TTC549 (cell line): Measurements from ENCODE around the gene TBC1D2B.

ENCODE experiments used
- FAIRE-seq: peaks from 2 replicates; lab custom pipeline; 2012; peaks lifted over from hg19 to GRCh38; lab: Jason Lieb, UNC

The TBC1D2B gene

GRCh38 chr15:78093242-78094020, 15.9 kb upstream of the TBC1D2B start:
- no peak for FAIRE-seq

GRCh38 chr15:78092261-78093041, 14.9 kb upstream of the TBC1D2B start, which contains the start of gene SH2D7:
Gene SH2D7 (plus strand): TSS chr15:78092561. CDS start chr15:78092585, 24 bp downstream.
- FAIRE-seq: no peak

- FAIRE-seq: no peak
Measured at GRCh38 chr15:78090422-78091063, 13.0 kb upstream of the TBC1D2B start.

- FAIRE-seq: no peak
Measured at GRCh38 chr15:78088773-78089080, 11.2 kb upstream of the TBC1D2B start.

GRCh38 chr15:78087951-78088772, 10.7 kb upstream of the TBC1D2B start:
- no peak for FAIRE-seq

- FAIRE-seq: no peak
Measured at GRCh38 chr15:78085928-78086327, 8.4 kb upstream of the TBC1D2B start.

GRCh38 chr15:78084449-78084750, 6.9 kb upstream of the TBC1D2B start:
- FAIRE-seq: no peak

- no peak for FAIRE-seq
Measured at GRCh38 chr15:78083687-78084448, 6.4 kb upstream of the TBC1D2B start.

- no peak for FAIRE-seq
Measured at GRCh38 chr15:78083186-78083585, 5.7 kb upstream of the TBC1D2B start.

GRCh38 chr15:78082743-78083110, 5.2 kb upstream of the TBC1D2B start:
- no peak for FAIRE-seq

- no peak for FAIRE-seq
Measured at GRCh38 chr15:78082106-78082742, 4.7 kb upstream of the TBC1D2B start.

GRCh38 chr15:78080088-78080460, 2.6 kb upstream of the TBC1D2B start:
- FAIRE-seq: no peak

- no peak for FAIRE-seq
Measured at GRCh38 chr15:78079298-78080087, 2.0 kb upstream of the TBC1D2B start.

- no peak for FAIRE-seq
Measured at GRCh38 chr15:78077871-78078210, 330 bp upstream of the TBC1D2B start.

- FAIRE-seq: no peak
Measured at GRCh38 chr15:78076231-78077052, 1.1 kb downstream of the TBC1D2B start.

GRCh38 chr15:78075490-78076230, 1.9 kb downstream of the TBC1D2B start:
- FAIRE-seq: no peak

GRCh38 chr15:78073046-78073787, 4.3 kb downstream of the TBC1D2B start:
- no peak for FAIRE-seq
